ENCODE data around the gene RHOT1.
"Not testable (repeated sequence)": the region's sequence is repeated elsewhere in the genome, so short reads cannot be mapped to it uniquely, and the experiment has no call there.

Gene RHOT1

DNA sequence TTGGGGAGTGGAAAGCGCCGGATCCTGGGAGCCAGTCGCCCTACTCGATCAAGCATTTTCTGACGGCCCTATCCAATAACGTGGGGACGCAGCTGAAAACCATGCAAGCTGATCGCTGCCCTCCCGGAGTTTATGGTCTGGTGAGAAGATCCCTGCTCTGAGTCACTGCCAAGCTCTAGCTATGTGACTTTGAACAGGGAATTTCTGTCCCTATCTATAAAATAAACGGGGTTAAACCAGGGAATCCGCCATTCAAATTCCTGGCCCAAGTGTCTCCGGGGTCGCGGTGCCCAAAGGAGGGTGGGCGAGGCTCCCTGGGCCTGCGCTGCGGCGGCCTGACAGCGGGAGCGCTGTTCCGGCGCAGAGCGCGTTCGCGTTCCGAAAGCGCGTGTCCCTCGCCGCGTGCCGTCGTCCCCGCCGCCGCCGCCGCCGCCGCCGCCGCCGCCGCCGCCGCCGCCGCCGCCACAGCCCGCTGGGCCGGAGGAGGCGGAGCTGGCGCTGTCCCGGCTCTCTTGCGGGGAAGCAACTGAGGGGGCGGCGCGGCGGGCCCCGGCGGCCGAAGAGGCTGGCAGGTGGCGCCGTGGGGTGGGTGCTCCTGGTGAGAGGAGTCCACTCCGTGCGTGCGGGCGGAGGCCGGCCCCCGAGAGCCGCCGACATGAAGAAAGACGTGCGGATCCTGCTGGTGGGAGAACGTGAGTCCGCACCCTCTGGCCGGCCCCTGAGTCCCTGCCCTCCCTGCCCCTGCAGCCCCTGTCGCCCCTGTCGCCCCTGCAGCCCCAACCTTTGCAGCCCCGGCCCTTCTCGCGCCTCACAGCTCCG lies at the start of gene RHOT1:
TSS of gene RHOT1 (plus strand) at position 465 of the 819 bp plus-strand sequence. CDS start at position 656, 191 bp downstream.
- peak; percentile 89 to 91 for DNase-seq
- TF ChIP-seq POLR2A (IDR thresholded peaks at IDR 0.05; ENCODE audit: low read length) (peak; percentile 56), GATA1 (IDR thresholded peaks at IDR 0.05; ENCODE audit: low read depth, low read length) (no peak)

DNA sequence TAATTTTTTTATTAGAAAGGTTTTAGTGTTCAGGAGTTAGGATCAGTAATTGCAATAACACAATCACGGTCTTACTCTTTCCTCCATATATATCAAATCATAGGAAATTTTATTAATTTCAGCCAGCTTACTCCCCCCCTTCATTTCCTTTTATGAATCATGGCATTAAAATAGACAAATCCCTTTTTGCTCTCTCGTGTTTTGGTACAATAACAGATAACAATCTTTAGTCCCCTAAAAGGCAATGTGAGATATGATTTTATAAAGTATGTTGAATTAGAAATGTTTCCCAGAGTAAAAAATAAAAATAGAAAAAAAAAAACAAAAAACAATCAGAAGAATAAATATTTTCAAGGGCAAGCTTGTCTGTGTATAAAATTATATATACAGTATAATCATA lies 42.6 kb upstream of the RHOT1 start:
- no peak for DNase-seq
- no peak for TF ChIP-seq POLR2A (IDR thresholded peaks at IDR 0.05; ENCODE audit: low read length)
- no peak for TF ChIP-seq GATA1 (IDR thresholded peaks at IDR 0.05; ENCODE audit: low read depth, low read length)

DNA sequence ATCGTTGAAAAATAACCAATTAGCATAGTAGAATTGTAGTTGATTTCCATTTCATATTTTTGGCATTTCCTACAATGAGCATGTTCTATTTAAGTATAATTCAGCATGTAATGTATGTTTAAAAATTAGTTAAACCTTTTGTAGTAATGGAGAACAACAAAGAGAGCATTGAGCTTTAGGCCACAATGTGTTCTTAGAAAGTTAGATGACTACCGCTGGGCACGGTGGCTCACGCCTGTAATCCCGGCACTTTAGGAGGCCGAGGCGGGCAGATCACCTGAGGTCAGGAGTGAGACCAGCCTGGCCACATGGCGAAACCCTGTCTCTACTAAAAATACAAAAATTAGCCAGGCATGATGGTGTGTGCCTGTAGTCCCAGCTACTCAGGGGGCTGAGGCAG lies 42.0 kb upstream of the RHOT1 start:
- DNase-seq = not testable (repeated sequence)

DNA sequence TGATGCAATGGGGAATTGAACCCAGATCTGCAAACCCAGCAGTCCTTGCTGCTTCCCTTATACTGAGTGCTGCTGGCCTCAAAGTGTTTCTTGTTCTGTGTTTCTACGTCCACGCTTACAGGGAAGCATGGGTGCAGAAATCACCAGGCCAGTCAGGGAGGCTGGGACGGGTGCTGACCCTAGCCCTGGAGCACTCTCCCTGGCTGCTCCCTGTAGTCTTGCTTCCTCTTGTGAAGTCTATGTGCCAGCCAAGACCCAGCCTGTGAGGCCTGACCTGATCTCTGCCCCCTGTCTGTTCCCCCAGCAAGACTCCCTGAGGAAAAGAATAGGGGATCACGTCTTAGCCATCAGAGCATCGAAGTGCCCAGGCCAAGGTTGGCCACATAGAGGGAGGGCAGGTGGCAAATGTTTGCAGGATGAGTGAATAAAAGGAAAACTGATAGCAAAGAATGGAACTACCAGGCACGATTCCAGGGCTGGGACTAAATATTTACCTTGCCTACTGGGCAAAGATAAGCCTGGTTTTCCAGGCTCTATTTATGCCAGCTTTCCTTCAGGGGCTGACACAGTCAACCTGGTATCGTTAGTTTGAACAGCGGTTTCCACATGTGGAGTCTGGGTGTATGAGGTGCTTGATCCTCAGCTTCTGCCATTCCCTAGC lies 41.2 kb upstream of the RHOT1 start:
- no peak for DNase-seq

DNA sequence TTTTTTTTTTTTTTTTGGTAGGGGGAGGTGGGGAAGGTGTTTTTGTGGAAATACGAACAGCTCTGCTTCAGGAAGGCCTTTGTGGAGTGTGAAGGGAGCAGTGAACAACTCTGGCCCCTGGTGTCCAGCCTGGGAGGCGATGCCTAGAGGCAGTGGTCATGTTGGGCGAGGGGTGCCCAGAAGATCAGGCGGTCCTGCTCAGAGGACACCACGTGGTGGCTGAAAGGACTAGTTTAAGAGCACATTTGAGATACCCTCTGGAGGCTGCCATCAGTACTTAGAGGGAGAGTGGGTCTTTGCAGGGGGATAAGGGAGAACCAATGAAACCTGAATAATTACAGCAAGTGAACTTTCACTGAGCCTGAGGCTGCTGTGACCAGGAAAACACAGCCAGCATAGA lies 40.1 kb upstream of the RHOT1 start:
- TF ChIP-seq POLR2A (IDR thresholded peaks at IDR 0.05; ENCODE audit: low read length) = no peak
- TF ChIP-seq GATA1 (IDR thresholded peaks at IDR 0.05; ENCODE audit: low read depth, low read length) = no peak
- DNase-seq = no peak

More for the DNA sequence above, 41.2 kb upstream of the RHOT1 start:
- TF ChIP-seq POLR2A (IDR thresholded peaks at IDR 0.05; ENCODE audit: low read length) (no peak), GATA1 (IDR thresholded peaks at IDR 0.05; ENCODE audit: low read depth, low read length) (no peak)

- no peak for DNase-seq
- TF ChIP-seq POLR2A (IDR thresholded peaks at IDR 0.05; ENCODE audit: low read length) = no peak
- TF ChIP-seq GATA1 (IDR thresholded peaks at IDR 0.05; ENCODE audit: low read depth, low read length) = no peak
These were observed 39.6 kb upstream of the RHOT1 start for GRCh38 chr17:32102646-32103186.

DNA sequence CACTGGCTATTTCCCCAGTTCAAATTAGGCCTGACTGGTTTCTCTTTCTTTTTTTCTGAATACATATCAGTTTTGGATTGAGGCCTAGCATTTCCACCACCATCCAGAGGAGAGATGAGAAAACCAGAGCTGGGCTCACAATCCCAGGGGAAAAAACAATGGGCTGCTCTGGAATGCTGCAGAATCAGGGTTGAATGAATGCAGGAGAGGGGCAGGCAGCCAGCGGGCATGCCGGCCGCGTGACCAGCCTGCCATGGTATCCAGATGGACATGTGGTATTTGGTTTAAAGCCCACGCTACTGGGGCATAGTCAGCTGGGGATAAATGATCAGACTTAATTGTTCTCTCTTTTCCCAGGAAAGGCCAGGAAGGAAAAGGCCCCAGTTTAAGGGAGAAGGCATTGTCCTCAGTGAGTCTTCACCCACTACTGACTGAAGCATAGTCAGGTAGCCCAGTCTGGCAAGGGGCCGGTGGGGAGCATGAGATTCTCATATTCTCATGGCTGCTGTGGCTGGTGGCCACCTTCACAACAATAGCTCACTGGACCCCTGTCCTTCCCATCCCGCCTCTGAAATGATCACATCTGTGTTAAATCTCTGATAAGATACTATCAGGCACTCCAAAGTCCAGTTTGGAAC lies 38.7 kb upstream of the RHOT1 start:
- no peak for TF ChIP-seq POLR2A (IDR thresholded peaks at IDR 0.05; ENCODE audit: low read length)
- TF ChIP-seq GATA1 (IDR thresholded peaks at IDR 0.05; ENCODE audit: low read depth, low read length) = no peak

GRCh38 chr17:32104158-32104557 lies 38.1 kb upstream of the RHOT1 start:
- DNase-seq = no peak
- TF ChIP-seq GATA1 (IDR thresholded peaks at IDR 0.05; ENCODE audit: low read depth, low read length) = no peak
- no peak for TF ChIP-seq POLR2A (IDR thresholded peaks at IDR 0.05; ENCODE audit: low read length)

More for the DNA sequence above, 38.7 kb upstream of the RHOT1 start:
- DNase-seq = no peak

DNA sequence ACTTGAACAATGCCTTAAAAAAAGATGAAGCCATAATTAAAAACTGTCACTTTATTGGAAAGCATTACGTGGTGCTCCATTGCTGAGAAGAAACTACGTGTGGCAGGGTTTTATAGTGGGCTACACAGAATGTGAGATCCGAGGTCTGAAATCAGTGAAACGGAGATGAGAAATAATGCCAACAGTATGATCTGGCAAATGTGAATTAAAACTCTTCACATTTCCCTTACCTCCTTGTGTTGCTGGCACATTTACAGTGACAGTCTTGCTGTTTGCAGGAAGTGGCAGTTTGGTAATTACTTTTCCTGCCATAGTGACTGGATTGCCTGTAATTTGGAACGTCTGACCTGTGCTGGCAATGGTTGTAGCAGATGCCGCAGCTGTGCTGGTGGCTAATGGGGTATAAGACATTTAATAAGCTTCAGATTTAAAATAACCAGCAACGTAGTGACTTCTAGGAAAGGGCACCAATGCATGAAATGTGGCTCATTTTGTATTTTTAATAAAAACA lies 35.8 kb upstream of the RHOT1 start:
- DNase-seq = not testable (repeated sequence)

- DNase-seq = not testable (repeated sequence)
These were observed 35.1 kb upstream of the RHOT1 start for GRCh38 chr17:32107194-32107593.

GRCh38 chr17:32110596-32110995 lies 31.7 kb upstream of the RHOT1 start:
- TF ChIP-seq POLR2A (IDR thresholded peaks at IDR 0.05; ENCODE audit: low read length) = no peak
- no peak for TF ChIP-seq GATA1 (IDR thresholded peaks at IDR 0.05; ENCODE audit: low read depth, low read length)
- DNase-seq = no peak

DNA sequence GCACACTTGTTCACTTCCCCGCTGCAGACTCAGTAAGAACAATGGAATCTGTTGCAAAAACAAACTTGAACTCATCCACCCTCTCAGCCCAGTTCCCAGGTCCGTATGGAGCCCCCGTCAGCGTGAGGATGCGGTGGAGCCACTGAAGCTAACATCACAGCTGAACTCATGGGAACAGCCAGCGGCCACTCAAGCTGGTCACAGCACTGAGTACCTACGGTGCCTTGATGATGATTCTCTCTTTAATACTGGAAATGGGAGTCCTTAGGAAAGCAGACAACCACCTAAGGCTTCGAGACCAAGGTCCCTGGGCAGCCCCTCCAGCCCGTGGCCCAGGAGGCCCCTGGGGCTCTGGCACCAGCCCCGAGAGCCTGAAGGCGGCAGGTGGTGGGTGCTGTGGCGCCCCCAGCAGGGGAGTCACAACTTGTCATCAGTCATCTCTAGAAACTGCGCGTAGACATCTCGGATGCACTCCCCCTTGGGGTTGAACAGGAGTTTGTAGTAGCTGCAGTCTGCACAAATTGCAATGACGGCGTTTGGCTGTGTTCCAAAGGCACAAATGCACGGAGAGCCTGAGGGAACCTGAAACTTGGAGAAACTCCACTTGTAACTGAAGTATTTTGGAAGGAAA lies 31.0 kb upstream of the RHOT1 start:
- DNase-seq = peak; percentile 42 to 59
- TF ChIP-seq POLR2A (IDR thresholded peaks at IDR 0.05; ENCODE audit: low read length) = no peak
- TF ChIP-seq GATA1 (IDR thresholded peaks at IDR 0.05; ENCODE audit: low read depth, low read length) = no peak

DNA sequence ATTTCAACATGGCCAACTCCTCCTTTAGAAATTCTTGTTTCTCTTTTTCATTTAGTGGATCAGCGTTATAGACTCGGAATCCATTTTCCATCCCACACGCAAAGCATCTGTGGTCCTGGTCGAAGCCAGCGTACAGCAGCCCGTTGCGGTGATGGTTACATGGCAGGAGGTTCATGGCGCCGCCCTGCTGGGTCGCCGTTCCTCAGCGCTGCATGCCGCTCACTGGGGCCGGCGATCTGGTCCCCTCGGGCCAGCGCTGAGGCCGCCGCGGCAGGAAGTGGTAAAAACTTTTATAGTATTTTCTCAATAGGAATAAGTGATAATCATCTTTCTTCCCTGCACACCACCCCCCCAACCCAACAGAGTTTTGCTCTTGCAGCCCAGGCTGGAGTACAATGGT lies 29.9 kb upstream of the RHOT1 start:
- DNase-seq = no peak

GRCh38 chr17:32114536-32114935 lies 27.8 kb upstream of the RHOT1 start:
- no peak for TF ChIP-seq GATA1 (IDR thresholded peaks at IDR 0.05; ENCODE audit: low read depth, low read length)
- no peak for TF ChIP-seq POLR2A (IDR thresholded peaks at IDR 0.05; ENCODE audit: low read length)
- no peak for DNase-seq

More for the DNA sequence above, 29.9 kb upstream of the RHOT1 start:
- no peak for TF ChIP-seq POLR2A (IDR thresholded peaks at IDR 0.05; ENCODE audit: low read length)
- TF ChIP-seq GATA1 (IDR thresholded peaks at IDR 0.05; ENCODE audit: low read depth, low read length) = no peak

DNA sequence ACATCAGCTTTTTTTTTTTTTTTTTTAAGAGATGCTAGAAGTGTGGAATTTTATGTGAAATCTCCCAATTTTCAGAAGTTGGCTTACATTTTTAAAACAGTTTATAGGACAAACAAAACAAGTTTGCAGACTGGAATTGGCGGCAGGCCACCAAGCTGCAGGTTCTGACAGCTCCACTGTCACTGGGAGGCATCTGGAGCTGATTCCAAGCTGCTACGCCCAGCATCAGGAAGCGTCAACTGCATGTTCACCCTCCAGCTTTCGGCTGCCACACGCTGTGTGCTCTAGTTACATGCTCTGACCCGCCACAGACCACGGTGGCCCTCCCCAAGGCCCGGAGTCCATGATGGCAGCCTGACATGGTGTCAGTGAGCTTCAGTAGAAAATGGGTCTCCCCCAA lies 26.8 kb upstream of the RHOT1 start:
- DNase-seq = not testable (repeated sequence)
